ENCODE data around the gene SHISA7.
A peak's percentile ranks its signal among the peaks of the same experiment; 100 is the strongest.

SHISA7 gene

DNA sequence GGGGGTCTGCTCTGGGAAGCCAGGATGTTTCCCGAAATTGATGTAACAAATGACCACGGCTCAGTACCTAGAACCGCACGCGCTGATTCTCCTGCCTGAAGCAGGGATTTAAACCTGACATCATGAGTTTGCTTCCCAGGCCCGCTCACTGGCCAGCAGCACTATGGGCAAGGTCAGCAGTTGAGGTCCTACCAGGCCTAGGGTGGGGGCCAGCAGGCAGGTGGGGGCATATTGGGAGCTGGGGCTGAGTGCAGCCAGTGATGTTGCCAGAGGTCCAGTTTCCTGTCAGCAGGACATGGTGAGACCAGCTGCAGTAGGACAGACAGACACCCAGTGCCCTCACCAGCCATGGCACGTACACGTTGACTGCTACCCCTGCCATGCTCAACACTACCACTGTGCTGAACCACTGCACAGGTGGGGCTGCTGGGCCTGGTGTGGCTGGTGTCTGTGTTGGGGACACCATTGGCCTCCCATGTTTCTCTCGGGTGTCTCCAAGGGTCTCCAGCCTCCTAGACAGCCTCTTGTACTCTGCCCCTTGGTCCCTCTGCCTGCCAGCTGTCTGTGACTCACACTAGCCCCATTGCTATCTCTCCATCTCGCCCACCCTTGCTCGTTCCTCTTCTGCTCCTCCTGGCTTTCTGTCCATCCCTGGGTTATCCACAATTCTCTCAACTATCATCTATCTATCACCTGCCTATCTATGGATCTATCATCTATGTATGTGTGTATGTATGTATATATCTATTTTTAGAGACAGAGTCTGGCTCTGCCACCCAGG is 22.6 kb upstream of the SHISA7 start:
- DNase-seq (ENCODE audit: low read depth), result no peak
- H3K4me3 ChIP-seq (ENCODE audit: low read length), result no peak overlapping the region
- TF ChIP-seq, protein P1, sequence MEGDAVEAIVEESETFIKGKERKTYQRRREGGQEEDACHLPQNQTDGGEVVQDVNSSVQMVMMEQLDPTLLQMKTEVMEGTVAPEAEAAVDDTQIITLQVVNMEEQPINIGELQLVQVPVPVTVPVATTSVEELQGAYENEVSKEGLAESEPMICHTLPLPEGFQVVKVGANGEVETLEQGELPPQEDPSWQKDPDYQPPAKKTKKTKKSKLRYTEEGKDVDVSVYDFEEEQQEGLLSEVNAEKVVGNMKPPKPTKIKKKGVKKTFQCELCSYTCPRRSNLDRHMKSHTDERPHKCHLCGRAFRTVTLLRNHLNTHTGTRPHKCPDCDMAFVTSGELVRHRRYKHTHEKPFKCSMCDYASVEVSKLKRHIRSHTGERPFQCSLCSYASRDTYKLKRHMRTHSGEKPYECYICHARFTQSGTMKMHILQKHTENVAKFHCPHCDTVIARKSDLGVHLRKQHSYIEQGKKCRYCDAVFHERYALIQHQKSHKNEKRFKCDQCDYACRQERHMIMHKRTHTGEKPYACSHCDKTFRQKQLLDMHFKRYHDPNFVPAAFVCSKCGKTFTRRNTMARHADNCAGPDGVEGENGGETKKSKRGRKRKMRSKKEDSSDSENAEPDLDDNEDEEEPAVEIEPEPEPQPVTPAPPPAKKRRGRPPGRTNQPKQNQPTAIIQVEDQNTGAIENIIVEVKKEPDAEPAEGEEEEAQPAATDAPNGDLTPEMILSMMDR (conservative IDR thresholded peaks at IDR 0.05; ENCODE audit: low read length), result no peak

DNA sequence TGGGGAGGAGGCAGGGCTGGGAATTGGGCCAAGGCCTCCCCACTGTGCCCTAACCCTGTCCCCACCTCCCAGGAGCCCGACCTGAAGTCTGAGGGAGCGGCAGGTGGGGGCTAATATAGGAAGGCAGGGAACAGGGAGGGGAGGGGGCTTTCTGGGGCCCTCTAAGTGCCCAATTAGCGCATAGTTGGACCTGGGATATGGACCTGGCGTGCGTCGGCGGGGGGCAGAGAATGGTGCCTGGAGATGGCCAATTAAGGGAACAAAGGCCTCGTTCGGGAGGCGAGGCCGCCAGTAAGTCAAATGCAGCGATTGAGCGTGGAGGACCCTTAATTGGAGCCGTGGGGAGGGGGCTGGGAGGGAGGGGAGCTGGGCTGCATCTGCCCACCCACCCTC is 21.6 kb upstream of the SHISA7 start, which contains the start of gene C19orf85:
Gene C19orf85 (minus strand): TSS at position 90 of the 393 bp plus-strand sequence. CDS start 197 bp downstream, outside the sequence.
- DNase-seq (ENCODE audit: low read depth), result no peak

DNA sequence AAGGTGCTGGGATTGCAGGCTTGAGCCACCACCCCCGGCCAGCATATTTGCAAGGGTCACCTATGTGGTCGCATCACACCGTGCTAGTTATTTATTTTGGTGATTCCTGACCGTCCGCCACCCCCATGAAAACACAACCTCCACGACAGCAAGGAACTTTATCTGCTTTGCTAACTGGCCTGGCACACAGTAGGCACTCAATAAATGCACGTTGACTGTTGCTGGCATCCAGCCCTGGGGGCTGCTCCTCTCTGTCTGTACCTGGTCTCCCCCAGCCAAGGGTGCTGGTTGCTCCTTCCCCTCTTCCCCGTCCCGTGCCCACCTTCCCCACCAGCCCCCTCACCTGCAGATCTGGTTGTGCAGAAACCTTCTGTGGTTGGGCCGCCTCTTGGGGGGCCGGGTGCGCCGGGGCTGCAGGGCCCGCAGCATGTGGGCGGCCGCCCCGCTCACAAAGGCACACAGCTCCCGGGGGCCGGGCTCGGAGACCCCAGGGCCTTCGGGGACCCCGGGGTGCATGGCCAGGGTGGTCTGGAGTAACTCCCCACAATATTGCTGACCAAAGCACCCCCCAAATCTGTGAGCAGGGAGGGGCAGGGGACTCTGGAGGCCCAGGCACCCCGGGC is 21.1 kb upstream of the SHISA7 start:
- H3K4me3 ChIP-seq (ENCODE audit: low read length), result no peak overlapping the region
- DNase-seq (ENCODE audit: low read depth), result no peak
- TF ChIP-seq, protein P1 (conservative IDR thresholded peaks at IDR 0.05; ENCODE audit: low read length), result no peak

More for the DNA sequence above, 21.6 kb upstream of the SHISA7 start, which contains the start of gene C19orf85:
- no peak within 1 kb of the TSS for H3K4me3 ChIP-seq (ENCODE audit: low read length)
- TF ChIP-seq, protein P1 (conservative IDR thresholded peaks at IDR 0.05; ENCODE audit: low read length), result no peak

DNA sequence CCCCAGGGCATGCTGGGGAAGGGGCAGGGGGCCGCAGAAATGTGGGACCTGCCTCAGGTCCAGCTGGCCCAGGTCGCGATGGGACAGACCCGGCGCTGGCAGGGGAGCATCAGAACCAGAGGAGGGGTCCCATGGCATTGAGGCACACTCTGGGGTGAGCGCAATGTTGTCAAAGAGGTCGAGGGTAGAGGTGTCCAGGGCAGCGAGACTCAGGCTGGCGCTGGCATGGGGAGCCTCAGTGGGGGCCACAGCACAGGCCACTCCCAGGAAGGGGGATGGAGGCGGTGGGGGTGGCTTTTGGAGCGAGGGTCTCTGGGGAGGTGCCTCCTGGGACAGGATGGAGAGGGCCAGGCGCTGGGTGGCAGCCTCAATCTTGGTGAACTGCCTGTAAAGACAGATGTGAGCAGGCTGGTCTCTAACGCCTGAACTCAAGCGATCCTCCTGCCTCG is 20.5 kb upstream of the SHISA7 start:
- no peak overlapping the region for H3K4me3 ChIP-seq (ENCODE audit: low read length)
- DNase-seq (ENCODE audit: low read depth), result no peak
- TF ChIP-seq, protein P1 (conservative IDR thresholded peaks at IDR 0.05; ENCODE audit: low read length), result no peak

DNA sequence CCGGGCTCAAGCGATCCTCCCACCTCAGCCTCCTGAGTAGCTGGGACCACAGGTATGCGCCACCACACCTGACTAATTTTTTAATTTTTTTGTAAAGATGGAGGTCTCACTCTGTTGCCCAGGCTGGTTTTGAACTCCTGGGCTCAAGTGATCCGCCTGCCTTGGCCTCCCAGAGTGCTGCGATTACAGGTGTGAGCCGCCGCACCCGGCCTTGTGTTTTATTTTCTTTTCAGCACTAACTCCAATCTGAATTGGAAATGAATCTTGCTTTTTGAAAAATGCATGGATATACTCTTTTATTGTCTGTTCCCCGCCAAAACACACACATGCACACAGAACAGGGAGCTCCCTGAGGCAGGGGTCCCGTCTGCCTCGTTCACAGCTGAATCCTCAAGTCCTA is 19.6 kb upstream of the SHISA7 start:
- no peak overlapping the region for H3K4me3 ChIP-seq (ENCODE audit: low read length)
- DNase-seq (ENCODE audit: low read depth), result no peak
- TF ChIP-seq, protein P1 (conservative IDR thresholded peaks at IDR 0.05; ENCODE audit: low read length), result no peak

DNA sequence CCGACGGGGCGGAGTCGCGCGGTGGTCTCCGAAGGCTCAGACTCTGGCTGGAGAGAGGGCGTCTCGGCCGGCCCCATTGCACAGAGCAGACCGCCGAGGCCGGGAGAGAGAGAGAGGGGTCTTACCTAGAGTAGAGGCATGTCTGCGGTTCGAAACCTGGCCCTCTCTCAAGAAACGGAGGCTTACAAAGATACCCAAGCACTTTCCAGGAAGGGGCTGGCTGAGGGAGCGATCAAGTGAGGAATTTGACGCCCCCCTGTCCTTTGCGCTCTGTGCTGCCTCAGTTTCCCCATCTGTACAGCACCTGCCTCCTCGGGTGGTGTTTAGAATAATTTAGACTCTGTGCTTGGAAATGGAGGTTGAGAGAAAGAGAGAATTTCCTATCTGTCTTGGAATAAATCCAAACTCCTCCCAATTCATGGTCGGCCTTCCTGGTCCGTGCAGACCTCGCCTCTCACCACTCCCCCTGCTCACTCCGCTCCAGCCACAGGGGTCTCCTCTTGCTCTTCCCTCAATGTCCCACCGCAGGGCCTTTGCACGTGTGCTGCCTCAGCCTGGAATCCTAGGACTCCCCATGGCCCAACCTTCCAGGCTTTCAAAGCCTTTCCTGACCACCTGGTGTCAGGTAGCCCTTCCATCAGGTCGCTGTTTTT is 19.0 kb upstream of the SHISA7 start:
- TF ChIP-seq, protein P1 (conservative IDR thresholded peaks at IDR 0.05; ENCODE audit: low read length), result no peak
- DNase-seq (ENCODE audit: low read depth), result no peak
- peak overlapping the region; percentile 79 for H3K4me3 ChIP-seq (ENCODE audit: low read length)
